WI38 (cell line): ENCODE results near the gene CDHR3.
"Not testable (repeated sequence)": the region's sequence is repeated elsewhere in the genome, so short reads cannot be mapped to it uniquely, and the experiment has no call there.

Source experiments
- H3K4me3 ChIP-seq: 2 replicates; pipeline ENCODE4 v1.5.1; 2011; ENCODE audit warnings: low read depth, mild to moderate bottlenecking, control low read depth, low read length
- CTCF ChIP-seq: IDR thresholded peaks from 2 replicates; pipeline ENCODE4 v1.5.1; 2012; ENCODE audit warnings: low read depth, mild to moderate bottlenecking, control low read depth, low read length

The CDHR3 gene

GRCh38 chr7:105943486-105943885, 19.6 kb upstream of the CDHR3 start:
- no peak overlapping the region for H3K4me3 ChIP-seq
- no peak for TF ChIP-seq CTCF

GRCh38 chr7:105945848-105946247, 17.2 kb upstream of the CDHR3 start:
- no peak overlapping the region for H3K4me3 ChIP-seq
- no peak for TF ChIP-seq CTCF

- no peak for TF ChIP-seq CTCF
These were observed 11.5 kb upstream of the CDHR3 start for GRCh38 chr7:105951597-105951996.

GRCh38 chr7:105952917-105953595, 10.0 kb upstream of the CDHR3 start:
- no peak for TF ChIP-seq CTCF
- H3K4me3 ChIP-seq = no peak overlapping the region

More at GRCh38 chr7:105951597-105951996, 11.5 kb upstream of the CDHR3 start:
- H3K4me3 ChIP-seq = no peak overlapping the region

- H3K4me3 ChIP-seq = no peak overlapping the region
- no peak for TF ChIP-seq CTCF
These were observed 8.4 kb upstream of the CDHR3 start for GRCh38 chr7:105954711-105955110.

GRCh38 chr7:105955651-105956466, 7.2 kb upstream of the CDHR3 start:
- H3K4me3 ChIP-seq = not testable (repeated sequence)

- no peak for TF ChIP-seq CTCF
- H3K4me3 ChIP-seq = no peak overlapping the region
These were observed 5.1 kb upstream of the CDHR3 start for GRCh38 chr7:105958012-105958411.

GRCh38 chr7:105962353-105962752, 711 bp upstream of the CDHR3 start:
- TF ChIP-seq CTCF = no peak
- H3K4me3 ChIP-seq = no peak overlapping the region
